ENCODE measurements around the gene AGAP1.

The AGAP1 gene

DNA sequence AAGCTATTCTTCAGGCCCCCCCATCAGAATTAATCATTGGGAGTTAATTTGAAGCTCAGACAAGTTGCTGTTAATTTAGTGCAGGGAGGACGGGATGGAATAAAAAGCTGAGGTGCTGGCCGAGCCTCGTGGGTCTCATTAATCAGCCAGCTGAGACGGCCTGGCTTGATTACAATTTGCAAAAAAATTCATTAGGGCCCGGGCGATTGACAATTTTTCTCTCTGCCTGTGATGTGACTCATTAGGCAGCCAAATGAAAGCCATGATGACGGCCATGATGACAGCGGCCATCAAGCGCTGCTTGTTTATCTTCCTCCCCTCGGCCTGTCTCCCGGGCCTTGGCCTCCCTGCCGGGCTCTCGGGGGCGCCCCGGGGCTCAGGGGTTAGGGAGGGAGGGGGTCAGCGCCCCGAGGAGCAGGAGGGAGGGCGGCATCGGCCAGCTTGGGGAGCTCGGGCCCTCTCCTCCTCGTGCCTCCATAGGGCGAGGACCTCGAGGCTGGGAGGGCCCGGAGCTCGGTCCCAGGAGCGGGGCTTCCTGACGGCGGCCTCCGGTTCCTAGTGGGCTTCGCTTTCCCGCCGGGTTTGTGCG lies 669.1 kb downstream of the AGAP1 start:
- DNase-seq (ENCODE audit: low spot score), result no peak

DNA sequence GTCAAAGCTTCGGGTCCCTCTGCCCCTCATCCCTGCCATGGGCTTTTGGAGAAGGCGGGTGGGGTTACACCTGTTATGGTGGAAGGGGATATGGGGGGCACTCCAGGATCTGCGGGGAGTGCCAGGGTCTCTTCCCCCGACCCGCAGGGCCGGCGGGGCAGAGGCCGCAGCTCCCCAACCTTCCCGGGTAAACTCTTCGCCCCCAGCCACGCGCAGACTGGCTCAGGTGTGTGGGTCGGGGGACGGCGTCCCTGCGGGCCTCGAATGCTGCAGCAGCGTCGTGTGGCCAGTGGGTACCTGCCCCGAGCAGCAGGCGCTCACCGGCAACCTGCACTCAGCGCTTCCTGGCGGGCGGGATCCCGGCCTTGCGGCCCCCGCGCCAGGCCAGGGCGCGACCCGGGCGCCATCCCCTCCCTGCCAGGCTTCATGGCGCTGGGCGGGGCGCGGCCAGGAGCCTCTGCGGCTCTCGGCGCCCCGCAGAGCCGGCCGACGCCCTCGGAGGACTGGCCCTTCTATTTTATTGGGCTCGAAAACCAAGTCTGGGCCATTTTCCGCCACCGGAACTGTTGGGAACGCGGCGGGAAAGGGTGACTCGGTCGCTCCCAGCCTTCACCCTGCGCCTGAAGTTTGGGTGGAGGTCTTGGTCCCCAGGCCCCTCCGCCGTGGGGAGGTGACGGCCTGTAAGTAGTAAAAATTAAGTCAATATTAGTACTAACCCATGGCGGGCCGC lies 669.8 kb downstream of the AGAP1 start:
- no peak for DNase-seq (ENCODE audit: low spot score)

DNA sequence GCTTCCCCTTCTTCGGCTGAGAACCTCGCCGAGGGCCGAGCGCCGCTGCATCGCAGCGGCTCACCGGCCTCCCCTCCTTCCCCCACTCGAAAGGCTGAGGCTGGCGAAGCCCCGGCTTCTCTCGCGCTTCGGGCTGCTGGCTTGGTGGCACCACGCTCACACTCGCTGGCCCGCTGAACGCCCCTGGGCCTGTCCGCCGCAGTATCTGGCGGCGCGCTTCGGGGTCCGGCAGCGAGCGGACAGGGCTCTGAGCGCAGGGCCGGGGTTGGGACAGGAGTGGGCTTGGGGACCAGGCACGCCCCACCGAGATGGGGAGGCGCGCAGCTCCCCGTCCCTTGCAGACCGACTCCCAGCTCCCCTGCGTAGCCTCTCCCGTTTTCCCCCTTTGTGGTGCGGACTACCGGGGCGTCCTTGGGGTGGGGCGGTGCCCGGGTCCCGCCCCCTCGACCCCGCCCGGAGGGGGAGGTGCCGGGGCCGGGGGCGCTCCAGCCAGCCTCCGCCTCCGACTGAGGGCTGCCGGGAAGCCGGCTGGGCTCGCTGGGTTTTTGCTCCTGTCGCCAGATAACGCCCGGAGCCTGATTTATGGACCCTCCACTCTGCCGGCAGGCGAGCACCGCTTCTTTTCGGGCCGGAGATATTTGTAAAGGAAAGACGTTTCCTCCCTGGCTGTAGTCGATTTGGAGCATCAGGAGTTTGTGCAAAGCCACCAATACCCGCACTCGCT lies 670.5 kb downstream of the AGAP1 start:
- DNase-seq (ENCODE audit: low spot score), result no peak

DNA sequence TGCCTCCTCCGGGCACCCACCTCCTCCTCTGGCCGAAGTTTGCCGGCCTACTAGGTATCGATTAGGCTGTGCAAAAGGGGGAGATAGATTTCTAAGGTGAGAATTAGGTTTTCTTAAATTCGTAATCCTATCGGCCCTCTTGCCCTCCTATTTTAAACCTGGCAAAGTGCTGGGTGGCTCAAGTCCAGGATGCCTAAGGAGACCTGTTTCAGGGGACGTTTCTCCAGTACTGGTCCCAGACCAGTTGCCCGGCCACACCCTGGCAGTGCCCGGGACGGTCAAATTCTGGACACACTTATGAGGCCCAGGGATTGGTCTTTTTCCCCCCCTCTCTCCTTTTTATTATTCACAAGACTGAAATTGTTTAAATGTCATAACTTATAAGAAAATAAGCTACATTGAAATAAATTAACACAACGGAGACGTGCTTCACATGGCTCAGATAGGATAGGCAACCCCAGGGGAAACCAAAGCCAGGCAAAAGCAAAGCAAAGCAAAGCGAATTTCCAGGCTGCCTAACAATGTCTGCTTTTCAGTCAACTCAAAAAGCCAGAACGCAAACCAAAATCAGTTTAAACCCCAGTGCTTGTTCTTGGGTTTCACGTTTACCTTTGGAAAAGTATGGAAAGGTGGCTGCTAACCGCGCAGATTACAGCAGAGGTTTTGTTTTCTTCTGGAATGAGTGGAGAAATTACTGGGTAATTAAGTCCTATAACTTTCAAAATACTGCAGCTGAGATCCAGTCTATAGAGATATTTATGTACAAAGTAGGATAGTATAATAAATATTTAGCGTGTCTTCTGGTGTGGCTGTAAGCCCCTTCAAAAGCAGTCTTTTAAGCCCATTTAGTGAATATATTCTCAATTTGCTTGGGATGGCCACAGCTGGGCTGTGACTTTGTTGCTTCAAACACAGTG lies 671.3 kb downstream of the AGAP1 start:
- no peak for DNase-seq (ENCODE audit: low spot score)

DNA sequence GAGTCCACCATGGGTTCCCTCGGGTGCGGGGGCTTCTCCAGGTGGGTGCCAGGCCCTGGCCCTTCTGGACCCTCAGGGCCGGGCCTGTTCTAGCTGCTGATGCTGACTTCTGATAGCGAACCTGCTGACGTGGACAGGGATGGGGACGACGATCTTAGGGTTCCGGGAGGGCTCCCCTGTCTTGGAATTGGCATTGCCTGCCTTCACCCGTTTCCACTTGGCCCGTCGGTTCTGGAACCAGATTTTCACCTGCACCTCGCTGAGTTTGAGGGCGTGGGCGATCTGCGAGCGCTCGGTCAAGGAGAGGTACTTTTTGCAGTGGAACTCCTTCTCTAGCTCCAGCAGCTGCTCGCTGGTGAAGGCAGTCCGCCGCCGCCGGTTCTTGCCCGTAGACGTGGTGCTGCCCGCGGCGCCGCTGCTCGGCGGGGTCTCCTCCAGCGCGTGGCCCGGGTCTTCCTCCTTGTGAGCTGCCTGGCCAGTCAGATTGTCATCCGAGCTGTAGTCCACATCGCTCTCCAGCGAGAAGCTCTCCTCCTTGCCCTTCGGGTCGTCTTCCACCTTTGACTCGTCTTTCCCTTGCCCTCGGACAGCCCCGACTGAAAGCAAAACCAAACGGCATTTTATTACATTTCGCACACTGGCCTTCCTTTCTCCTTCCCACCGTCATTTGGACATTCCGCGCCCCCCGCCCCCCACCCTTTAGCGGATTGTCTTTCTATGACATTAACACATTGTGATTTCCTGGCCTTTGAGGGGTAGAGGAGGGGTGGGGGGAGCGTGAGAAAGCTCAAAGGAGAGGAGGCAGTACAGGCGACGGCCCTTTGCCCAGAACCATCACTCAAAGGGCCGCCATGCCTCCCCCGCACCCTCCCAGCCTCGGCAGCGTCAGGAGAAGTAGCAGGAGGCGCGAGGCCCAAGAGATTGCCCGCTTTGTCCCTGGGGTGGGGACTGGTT lies 672.3 kb downstream of the AGAP1 start:
- no peak for DNase-seq (ENCODE audit: low spot score)

DNA sequence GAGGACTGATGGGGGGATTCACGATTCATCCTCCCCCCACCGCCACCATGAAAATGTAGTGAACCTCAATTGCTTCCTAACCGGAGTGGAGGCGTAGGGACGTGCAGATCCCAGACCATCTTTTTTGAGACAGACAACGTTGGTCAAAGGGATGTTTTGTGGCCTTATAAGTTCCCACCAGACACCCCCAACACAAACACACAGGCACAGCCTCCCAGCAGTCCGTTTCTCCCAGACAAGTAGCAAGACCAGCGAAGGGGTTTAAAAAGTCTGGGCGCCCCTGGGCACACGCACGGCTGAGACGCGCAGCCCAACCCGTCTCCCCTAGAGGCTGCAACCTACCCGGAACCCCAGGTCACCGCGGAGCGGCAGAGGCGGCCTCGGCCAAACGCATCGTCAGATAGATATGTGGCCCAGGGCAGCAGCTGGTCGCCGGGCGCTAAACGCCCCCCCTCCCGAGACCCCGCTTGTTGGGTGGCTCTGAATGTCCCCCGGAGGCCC lies 673.0 kb downstream of the AGAP1 start:
- DNase-seq (ENCODE audit: low spot score), result no peak

DNA sequence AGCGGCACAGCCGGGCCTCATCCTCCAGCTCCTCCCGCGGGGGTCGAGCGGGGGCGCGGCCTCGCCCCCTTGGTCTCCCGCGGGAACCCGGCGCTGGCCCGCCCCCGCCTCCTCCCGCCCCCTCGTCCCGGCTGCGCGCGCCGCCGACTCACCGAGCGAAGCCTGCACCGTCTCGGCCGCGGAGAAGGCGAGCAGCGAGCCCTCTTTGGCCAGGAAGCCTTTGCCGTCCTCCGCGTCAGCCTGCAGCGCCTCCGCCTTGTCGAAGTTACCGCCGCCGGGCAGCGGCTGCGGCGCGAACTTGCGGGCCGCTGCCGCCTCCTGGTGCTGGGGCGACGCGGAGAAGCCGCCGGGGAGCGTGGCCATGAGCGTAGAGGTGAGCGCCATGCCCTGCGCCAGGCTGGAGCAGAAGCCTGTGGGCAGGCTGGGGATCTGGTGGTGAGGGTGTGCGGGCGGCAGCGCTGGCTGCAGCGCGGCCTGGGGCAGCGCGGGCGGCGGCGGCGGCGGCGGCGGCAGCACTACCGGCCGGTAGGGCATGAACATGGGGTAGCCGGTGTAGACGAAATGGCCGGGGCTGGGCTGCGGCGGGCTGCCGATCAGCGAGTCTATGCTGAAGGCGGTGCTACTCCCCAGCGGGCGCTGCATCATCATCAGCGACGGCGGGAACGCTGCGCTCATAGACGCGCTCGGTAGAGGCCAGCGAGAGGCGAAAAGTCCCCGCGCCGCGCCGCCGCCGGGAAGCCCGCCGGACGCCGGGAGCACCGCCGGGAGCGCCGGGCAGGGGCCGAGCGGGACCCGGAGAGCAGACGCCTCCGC lies 673.7 kb downstream of the AGAP1 start:
- DNase-seq (ENCODE audit: low spot score), result peak; percentile 65

DNA sequence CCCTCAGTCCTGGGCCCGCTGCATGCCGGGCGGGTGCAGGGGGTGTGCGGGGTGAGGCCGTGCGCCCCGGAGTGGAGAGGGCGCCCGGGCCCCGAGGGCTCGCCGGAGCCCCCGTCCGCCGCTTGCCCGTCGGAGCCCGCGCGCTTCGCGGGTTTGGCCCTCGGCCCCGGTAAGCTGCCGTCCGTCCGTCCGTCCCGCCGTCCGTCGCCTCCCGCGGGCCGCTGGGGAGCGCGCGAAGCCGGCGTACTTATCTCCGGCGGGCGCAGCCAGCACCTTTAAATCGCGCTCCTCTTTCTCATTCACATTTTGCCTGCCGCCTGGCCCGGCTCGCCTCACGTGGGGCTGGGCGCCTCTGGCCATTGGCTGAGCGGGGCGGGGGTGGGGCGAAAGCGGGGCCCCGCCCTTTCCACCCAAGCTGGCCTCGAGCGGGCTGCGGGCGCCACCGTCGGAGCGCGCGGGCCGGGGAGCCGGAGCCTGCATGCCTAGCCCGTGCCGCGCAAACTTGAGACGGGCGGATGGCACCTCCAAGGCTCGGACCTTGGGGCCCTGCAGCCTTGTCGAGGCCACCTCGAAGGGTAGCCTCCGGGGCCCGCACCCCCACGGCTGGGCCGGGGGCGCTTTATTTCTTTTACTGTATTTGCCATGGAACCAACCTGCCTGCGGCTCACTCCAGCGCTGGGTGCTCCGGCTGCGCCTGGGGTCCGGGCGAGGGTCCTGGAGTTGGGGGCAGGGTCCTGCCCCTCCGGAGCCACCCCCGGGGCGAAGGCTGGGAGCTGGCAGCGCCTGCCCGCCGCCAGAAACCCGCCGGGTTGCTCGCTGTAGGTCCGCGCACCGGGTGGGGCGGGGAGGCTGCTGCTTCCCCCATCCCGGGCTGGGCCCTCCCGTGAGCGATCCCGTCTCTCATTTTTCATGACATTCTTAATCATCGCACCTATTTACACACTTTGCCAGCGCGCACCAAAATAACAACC lies 674.6 kb downstream of the AGAP1 start, which contains the start of gene GBX2:
TSS of gene GBX2 (minus strand) at position 277 of the 971 bp plus-strand sequence. CDS start 415 bp downstream, outside the sequence.
- DNase-seq (ENCODE audit: low spot score), result peak; percentile 75

DNA sequence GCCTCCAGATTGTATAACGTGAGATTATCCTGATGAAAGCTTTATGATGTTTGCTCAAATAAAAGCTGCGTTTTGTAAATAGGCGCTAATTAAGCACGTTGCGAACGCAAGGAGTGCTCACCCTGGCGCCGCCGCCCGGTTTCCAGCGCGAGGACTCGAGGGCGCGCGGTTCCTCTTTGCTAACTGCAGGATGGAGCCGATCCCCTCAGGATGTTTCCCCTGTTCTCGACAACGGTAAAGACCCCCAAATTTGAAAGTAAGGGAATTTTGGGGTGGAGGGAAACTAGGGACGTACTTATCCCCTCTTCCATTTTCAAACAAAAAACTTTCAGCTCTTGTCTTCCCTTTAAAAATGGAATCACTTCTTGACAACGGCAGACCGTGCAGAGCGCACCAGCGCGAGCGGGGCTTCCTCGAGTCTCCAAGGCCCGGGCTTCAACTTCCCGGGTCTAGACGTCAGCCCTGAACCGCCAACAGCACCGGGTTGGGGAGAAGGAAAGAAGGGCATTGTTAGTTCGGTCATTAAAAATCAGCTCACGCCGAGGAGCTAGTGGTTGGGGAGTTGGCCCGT lies 675.4 kb downstream of the AGAP1 start:
- no peak for DNase-seq (ENCODE audit: low spot score)

DNA sequence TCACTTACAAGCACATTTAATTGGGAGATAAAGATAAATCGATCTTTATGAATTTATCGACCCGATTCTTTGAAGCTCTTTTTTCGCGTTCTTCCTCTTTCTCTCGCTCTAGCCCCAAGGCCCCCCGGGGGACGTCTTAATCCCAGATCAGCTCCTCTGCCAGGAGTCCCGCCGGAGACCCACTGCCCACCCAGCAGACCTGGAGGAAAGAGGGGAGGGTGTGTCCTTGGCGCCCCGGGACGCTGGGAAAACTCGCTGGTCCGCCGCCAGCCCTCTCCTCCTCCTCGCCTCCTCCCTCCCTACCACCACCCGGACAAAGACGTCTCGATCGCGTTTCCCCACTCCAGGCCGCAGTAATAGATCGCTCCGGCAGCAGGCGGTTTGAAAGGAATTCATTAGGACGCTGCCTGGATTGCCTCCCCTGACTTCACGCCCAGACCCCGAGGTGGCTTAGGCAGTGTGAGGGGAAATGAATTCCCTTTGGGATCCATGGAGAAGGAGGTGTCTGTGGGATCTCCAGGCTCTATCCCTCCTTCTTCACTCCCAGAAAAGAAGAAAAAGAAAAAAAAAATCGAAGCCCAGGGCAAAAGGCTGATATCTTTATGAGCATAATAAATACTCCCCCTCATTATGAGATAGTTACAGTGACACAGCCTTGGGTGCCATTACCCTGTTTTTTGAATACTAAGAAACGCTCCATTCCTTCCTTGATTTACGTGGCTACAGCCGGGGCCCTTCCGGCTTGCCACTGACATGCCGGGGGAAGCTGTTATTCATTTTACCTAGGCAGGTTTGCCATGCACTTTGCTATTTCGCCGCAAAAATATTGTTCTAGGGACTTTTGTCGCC lies 676.1 kb downstream of the AGAP1 start:
- no peak for DNase-seq (ENCODE audit: low spot score)

DNA sequence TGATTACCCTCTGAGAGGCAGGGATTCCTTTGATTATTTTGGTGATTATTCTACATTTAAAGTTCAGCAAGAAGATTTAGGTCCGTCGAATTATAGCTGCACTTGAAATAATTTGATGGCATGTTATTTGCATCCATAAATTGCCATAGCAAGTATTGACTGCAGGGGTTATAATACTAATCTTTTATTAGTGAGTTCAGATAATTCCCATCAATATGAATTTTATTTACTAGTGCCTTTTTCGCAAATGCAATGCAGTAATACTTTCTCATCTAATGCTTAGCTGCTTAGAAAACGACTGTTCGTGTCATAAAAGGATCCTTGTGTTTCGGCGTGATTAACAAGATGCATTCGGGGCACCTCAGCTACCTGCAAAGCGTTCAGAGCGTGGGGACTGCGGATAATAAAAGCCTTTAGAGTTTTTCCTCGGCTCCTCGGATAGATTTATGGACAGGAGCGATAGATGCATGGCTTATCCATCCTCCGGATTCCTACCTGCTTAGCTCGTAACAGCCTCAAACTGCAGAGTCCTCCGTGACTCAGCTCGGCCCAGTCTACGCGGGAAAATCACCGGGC lies 676.8 kb downstream of the AGAP1 start:
- DNase-seq (ENCODE audit: low spot score), result no peak

DNA sequence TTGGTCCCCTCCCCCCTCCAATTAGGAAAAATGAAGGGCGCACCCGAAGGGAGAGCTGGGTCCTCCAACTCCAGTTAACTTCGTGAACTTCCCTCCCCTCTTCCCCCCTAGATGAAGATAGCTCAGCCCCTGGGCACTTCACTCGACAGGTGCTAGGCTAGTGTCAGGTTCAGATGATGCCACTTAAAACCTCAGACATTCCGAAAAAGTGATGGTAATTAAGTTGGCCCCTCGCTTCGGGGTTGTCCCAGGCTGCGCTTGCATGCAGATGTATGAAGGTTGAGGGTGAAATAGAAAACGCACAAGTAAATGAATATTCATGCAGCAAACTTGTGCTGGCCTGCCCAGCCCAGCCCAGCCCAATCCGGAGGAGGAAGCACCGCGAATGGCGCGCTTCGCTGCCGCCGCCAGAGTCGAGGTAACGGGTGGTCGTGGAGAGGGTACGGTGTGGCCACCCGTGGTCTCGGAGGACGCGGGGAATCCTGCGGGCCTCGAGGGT lies 677.4 kb downstream of the AGAP1 start:
- DNase-seq (ENCODE audit: low spot score), result no peak

DNA sequence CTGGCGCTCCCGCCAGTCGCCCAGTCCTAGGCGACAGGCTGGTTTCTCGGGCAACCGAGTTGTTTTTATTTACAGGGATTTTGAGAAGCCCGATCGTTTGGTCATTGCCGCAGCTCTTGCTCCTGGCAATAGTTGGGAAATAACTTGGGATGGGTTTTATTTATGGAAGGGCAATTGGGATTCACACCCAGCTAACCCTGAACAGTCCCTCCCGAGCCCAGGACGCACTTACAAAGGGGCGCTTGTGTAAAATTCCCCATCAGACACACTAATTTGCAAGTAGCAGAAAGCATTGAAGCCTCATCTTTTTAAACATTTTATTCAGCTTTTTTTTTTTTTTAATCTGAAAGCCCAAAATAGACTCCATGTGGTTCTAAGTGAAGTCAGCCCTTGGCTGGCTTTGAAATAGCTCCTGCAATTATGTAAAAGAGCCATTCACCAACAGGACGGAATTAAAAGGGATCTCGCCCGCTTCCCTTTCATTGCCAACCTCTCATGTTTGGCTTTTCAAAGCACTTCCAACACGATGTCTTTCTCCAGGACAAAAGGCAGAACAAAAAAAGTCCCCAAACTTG lies 677.9 kb downstream of the AGAP1 start:
- no peak for DNase-seq (ENCODE audit: low spot score)

DNA sequence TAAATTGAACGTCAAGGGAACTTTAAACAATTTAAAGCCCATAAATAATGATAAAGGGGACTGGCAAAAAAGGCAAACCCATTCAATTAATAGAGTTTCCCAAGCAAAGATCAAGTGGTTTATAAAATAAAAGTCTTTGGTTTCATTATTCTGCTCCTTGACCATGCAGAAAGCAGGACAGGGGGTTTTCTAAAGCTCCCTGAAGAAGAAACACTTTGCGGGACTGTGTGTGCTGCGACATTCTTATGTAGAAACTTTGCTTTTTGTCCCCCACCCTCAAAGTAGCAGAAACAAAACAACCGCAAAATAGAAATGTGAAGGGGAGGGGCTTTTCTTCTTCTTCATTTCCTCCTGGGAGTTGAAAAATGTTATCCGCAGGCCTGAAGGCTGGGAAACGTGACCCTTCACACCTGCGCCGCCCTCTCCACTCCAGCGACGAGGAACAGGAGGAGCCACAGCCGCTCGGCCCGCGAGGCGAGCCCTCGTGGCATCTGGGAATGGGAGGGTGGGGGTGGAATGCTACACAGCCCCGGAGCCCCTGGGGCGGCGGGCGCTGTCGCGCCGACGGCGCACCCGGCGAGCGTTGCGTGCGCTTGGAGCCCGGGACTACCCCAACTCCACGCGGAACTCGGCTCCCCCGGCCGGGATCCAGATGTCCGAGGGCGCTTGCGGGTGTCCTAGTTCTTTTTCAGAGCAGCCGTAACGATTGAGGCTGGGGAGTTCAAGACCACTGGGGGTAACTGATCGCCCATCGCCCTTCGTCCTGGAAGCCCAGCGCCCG lies 678.6 kb downstream of the AGAP1 start:
- no peak for DNase-seq (ENCODE audit: low spot score)

DNA sequence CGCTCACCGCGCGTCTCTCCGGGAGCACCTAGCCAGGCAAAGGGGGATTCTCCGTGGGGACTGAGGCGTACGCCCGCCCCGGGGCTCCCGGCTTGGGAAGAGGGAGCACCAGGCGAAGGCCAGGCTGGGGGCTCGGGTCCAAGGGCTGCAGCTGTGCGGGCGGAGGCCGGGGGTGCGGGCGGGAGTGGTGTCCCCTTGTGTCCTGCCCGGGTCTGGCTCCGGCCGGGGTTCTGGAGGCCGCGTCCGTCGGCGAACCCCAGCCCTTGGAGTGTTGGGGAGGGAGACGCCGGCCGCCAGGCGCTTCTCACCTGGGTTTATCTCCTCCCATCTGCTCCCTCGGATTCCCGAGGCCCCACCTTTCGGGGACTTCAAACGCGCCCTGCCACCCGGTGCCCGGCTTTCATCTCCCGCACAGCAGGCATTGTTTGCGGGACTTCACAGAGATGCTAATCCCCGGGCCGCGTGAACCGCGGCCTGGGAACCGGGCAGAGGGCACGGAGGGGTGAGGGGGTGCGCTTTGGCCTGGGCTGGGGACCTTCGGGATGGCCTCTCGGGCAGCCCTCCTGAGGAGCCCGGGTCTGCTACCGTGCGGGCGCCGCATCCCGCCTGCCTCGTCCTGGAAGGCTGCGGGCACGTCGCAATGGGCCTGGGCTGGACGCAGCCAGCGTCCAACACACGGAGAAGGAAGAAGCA lies 679.3 kb downstream of the AGAP1 start:
- no peak for DNase-seq (ENCODE audit: low spot score)

All from kidney tubule cell (primary cell).